GM19467 (cell line): ENCODE results near the gene HCFC1.
"Not testable (repeated sequence)": the region's sequence is repeated elsewhere in the genome, so short reads cannot be mapped to it uniquely, and the experiment has no call there.

Experiments used
- ATAC-seq: cut with Tn5 transposase; IDR thresholded peaks from one replicate; pipeline ENCODE4 v1.9.1; 2021; ENCODE audit warnings: mild to moderate bottlenecking, moderate library complexity; ENCODE audit not compliant: unreplicated experiment

HCFC1 gene

DNA sequence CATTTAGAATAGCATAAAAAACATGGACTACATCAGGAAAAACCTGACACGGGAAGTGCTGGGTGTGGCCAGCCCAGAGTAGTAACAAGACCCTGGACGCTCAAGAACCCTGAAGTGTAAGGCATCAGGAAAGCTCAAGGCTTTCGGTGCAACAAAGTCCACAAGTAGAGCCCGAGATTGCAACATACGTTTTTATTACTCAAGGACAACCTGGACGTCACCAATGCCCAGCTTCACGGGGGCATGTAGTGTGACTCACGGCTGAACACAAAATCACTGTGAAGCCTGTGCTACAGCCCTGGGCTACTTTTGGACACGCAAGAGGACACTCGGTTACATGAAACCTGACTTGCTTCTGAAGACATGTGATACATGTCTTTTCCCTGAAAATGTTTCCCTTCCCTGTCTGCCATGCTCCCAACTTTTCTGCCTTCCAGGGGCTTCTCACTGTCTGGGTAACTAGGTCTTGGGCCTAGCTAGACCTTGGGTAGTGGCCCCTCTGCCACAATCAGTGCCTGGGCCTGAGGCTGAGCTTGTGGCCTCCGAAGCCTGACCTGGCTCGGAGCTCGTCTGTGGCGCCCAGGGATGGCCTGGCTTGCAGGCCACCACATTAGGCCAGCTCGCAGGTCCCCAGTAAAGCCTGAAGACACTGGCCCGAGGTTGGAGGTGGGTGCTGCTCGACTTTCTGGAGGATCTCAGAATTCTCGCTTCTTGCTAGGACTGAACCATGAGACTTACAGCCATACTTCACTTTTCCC, 38.9 kb upstream of the HCFC1 start:
- no peak for ATAC-seq

DNA sequence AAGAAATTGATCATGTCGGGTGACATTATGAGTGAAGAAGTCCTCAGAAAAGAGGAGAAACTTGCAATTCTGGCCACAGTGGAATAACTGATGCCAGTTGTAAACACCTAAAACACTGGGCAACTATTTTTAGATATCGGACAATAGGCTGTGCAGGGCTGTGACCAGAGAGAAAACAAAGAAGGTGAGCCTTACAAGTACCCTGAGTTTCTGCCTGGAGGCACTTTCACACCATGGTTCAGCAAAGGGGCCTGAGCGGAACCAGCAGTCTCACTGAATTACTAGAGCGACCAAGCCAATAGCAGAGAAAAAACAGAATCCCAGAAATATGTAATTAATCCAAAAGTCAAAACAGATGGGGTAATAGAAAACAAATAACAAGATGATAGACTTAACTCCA, 36.9 kb upstream of the HCFC1 start:
- no peak for ATAC-seq

DNA sequence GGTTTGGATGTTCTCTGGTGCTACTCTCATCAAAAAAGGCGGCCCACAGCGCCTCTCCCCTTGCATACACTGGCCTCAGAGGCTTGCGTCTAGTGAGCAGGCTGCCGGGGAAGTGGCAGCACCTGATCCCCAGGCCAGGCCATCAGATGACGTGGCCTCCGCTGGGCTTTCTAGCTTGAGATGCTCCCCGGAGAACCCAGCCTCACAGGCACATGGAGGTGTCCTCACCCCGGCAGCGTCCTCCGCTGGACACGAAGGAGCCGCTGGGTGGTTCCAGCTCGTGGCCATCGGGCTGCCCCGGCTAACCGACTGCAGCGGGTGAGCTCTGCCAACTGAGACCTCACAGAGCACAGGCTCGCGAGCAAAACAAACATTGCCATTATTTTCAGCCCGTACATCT, 35.3 kb upstream of the HCFC1 start:
- no peak for ATAC-seq

DNA sequence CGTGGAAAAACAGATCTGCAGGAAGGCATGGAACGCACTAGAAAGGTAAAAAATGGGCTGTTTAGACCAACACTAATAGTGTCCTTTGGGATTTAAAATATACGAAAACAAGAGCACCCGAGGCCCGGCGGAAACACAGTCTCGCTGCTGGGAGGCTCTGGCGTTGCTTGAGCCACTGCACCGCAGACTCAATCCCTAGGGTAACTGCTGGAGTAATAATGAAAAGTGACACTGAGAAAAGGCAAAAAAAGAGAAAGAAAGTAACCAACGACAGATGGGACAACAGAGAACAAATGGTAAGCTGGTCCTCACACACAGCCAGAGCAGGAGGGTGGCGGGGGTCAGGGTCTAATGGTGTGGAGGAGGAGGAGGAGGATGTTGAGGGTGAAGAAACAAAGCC, 32.7 kb upstream of the HCFC1 start:
- ATAC-seq: no peak

DNA sequence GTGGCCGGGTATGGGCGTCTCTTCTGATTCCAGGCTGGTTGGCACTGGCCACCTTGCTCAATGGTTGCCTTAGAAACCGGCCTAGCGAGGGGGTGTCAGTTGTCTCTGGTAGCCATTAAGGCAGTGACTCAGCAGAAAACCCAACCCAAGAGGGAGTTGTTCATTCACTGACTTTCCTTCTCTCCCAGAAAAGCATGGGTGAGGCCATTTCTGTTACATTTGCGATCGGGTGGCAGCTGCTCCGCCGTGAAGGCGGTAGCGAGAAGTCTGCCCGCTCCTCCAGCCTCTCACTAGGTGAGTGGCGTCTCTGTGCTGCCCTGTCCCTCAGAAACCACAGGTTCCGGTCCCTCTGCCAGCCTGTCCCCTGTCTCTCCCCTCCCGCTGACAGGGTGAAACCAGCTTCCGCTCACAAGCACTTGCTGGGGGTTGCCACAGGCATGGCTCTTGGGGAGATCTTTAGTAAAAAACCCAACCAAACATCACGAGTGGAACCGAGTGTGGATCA, 30.6 kb upstream of the HCFC1 start:
- ATAC-seq: no peak

DNA sequence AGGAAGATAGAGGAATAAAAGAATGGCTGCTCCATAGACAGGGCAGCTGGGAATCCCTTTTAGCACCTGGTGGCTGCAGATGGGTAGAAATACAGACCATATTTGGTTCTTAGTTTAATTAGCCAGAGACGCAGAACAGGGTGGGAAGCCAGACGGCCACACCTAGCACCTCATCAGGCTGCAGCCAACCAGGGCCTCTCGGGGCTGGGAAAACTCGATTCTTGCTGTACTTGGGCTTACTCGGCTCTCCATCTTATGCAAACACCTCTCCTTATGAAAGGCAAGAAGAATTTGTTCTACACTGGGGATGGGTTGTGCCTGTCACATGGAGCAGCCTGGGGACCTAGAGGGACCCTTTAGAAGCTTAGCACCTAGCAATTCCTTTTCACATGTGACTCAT, 28.4 kb upstream of the HCFC1 start:
- no peak for ATAC-seq

GRCh38 chrX:153999359-154000037, 27.9 kb upstream of the HCFC1 start:
- no peak for ATAC-seq

GRCh38 chrX:153995504-153995903, 23.9 kb upstream of the HCFC1 start:
- no peak for ATAC-seq

DNA sequence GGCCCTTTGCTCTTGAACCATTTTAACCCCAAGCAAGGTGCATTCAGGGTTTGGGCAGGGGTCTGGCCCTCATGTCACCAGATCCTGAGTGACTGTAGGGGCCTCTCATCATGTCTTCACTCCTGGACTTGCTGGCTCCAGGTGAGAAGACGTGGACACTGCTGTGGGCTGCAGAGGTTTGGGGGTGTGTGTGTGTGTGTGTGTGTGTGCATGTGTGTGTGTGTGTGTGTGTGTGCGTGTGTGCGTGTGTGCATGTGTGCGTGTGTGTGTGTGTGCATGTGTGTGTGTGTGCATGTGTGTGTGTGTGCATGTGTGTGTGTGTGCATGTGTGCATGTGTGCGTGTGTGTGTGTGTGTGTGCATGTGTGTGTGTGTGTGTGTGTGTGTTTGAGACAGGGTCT, 22.8 kb upstream of the HCFC1 start:
- ATAC-seq: not testable (repeated sequence)

GRCh38 chrX:153993978-153994377, 22.4 kb upstream of the HCFC1 start:
- no peak for ATAC-seq

DNA sequence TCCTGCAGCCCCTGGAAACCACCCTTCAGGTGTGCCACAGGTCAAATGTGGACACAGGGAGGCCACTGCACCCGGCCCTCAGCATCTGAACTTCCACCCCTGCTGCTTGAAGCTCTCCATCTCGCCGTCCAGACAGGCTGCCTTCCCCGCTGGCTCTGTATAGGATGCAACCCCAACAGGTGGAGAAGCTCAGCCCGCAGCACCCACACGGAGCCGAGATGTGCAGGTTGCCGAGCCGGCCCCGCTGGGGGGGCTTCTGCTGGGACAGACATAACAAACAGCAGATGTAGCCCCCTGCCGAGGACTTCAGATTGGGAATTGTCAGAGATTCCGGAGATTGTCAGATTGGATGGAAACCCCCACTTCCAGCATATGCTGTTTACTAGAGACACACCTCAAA, 21.5 kb upstream of the HCFC1 start:
- ATAC-seq: no peak

DNA sequence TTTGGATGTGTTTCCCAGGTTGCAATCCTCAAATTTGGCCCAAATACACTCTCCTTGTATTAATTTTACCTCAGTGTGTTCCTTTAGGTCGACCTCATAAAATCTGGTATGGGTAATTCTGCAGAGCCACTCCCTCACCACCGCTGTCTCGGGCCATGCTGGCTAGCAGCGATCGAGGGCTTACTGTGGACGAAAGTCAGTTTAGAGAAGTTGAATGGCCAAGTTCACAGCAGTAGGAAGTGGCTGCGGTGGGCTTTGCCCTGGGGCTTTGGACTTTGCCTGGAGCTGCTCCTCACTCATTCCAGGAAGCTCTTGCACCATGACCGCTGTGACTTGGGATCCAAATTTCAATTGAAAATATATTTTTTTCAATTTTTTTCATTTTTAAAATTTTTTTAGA, 20.6 kb upstream of the HCFC1 start:
- no peak for ATAC-seq

- ATAC-seq: no peak
Measured at GRCh38 chrX:153991013-153991580, 19.5 kb upstream of the HCFC1 start.

- ATAC-seq: no peak
Measured at GRCh38 chrX:153989973-153990655, 18.5 kb upstream of the HCFC1 start.

- no peak for ATAC-seq
Measured at GRCh38 chrX:153988493-153988892, 16.9 kb upstream of the HCFC1 start.

DNA sequence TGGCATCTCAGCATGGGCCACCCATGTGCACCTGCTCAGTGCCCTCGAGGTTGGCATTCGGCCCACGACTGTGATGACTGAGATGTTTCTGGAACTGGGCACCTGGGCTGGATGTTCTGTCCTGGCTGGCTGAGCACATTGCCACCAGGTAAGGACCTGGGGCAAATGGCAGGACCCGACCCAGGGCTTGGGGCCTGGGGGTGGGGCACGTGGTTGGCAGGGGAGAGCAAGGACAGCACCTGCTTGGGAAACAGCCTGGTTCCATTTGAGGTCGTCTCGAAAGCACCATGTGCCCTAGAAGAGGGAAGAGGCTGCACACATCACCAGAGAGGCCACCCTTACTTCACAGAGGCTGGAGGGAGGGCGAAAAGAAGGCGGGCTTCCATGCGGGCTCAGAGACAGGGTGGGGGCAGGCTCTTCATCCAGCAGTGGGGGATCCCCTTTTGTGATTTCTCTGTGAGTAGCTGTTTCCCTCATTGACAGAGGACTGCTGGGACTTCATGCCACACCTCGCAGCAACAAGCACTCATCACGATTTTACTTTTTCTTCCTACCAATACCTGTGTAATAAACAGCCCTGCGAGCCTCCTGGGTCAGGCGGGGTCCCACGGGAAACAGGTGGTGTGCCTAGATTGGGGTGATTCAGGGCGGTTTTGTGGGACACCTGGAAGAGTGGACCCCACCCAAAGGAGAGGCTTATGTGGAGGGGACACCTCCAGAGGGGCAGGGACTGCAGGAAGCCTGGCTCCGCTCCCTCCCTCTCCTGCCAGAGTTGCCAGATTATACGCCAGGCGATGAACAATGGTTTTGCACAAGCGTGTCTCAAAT, 12.9 kb upstream of the HCFC1 start:
- ATAC-seq: no peak

DNA sequence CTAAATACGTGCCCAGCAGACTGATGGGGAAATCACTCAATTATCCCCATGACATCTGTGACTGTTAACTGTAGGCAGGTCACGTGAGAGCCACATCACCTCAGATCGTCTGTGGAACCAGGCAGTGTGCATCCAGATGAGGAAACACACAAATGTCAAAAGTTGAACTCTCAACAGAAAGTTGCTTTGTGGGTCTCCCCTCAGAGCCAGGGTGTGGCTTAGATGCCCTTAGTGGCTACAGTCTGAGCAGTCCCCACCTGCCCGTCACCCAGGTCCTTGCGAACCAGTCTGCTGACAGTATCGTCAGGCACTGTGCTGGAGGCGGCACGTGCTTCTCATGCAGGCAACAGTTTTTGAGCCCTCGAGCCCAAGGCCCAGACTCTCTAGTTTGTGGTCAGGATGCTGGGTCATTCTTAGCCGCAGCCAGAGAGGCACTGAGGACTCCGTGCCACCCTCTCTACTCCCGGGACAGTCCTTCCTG, 11.7 kb upstream of the HCFC1 start:
- ATAC-seq: no peak

- no peak for ATAC-seq
Measured at GRCh38 chrX:153981771-153982533, 10.3 kb upstream of the HCFC1 start.

DNA sequence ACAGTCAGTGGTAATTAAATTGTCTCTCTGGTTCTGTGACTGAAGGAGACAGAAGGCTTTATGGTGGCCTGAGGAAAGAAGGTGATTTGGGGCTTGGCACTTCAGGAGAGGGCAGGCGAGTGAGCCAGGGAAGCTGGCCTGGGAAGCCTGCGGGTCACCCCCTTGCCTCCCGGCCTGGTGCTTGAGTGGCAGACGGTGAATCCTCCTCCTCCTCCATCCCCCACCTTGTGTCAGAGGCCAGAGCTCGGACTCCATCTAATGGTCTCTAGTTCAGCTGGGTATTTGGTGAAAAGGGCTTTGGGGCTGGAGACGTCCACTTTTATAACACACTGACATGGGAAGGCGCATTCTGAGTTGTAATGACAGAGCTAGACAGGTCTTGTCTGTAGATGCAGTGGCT, 9.6 kb upstream of the HCFC1 start:
- no peak for ATAC-seq

GRCh38 chrX:153980394-153980793, 8.8 kb upstream of the HCFC1 start:
- ATAC-seq: not testable (repeated sequence)
